AG04449 (cell line): Measurements from ENCODE around the gene LGR4.

Source experiments
- CTCF ChIA-PET: fragments of 350-600 bp; formaldehyde crosslinking; extraction: SDS; loops from one replicate; lab custom pipeline; 2021; ENCODE audit warnings: antibody characterized with exemption; lab: Yijun Ruan, JAX
- POLR2A ChIA-PET: fragments of 400-600, 350-600 bp; formaldehyde crosslinking; extraction: SDS; loops from one replicate; lab custom pipeline; 2020; ENCODE audit warnings: antibody characterized with exemption, inconsistent platforms; lab: Yijun Ruan, JAX
- DNase-seq: peaks from one replicate; pipeline ENCODE4 v3.0.0-alpha.2; 2010; ENCODE audit warnings: low read depth, low spot score
- H3K4me3 ChIP-seq: 2 replicates; pipeline ENCODE4 v1.5.1; 2011; ENCODE audit warnings: low read depth, mild to moderate bottlenecking, control low read depth, low read length
- CTCF ChIP-seq: IDR thresholded peaks from one replicate; pipeline ENCODE4 v1.5.1; 2011; ENCODE audit warnings: mild to moderate bottlenecking, moderate library complexity, low read length, control low read depth, inconsistent platforms; ENCODE audit not compliant: insufficient read depth; ENCODE audit errors: missing control alignments

Gene LGR4

DNA sequence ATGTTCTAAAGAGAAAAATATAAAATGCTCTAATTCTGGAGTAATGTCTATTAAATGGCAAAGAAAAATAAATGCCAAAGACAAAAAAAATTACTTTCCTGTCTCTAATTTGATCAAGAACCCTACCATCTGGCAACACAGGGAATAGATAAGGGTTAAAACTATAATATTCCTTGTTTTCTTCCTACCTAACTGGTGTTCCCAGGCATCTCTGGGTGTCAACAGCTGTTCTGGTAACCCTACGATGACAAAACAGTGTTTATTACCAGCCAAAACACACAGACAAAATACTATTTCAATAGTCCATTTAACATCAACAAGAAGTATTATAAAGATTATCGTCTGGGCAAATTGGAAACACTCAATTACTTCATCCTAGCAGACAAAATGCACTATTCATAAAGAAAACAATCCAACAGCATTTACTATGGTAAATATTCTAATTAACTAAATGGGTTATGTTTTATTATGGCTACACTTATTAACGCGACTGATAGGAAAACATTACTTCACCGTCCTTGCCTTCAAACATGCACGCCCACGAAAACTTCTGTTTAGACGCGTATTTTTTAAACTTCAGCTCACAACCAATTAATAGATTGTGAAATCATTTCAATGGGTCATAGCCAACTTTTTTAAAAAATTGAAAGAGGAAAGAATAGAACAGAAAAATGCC lies 50.6 kb downstream of the LGR4 start:
- no peak for DNase-seq
- no peak for TF ChIP-seq CTCF
- ChIA-PET POLR2A (no interaction called here), CTCF (interaction anchor here (0.6 kb wide), 1 partner anchor 11 kb away, joined by 5 read pairs; no protein-coding TSS in a partner anchor)
- no peak overlapping the region for H3K4me3 ChIP-seq

GRCh38 chr11:27420722-27421572 lies 51.6 kb downstream of the LGR4 start:
- no peak overlapping the region for H3K4me3 ChIP-seq
- ChIA-PET POLR2A (no interaction called here), CTCF (interaction anchor here (0.7 to 1.3 kb wide), 4 partner anchors 12 to 65 kb away, joined by 3 to 4 read pairs (median 3); partner anchors contain the start of gene LGR4)
- no peak for DNase-seq
- no peak for TF ChIP-seq CTCF

- H3K4me3 ChIP-seq: no peak overlapping the region
- CTCF ChIA-PET: interaction anchor here (0.9 to 1.3 kb wide), 3 partner anchors 11 to 66 kb away, joined by 3 to 4 read pairs (median 3); no protein-coding TSS in a partner anchor
- no peak for DNase-seq
- POLR2A ChIA-PET: no interaction called here
- no peak for TF ChIP-seq CTCF
Observed at GRCh38 chr11:27420217-27420616, 52.4 kb downstream of the LGR4 start.

DNA sequence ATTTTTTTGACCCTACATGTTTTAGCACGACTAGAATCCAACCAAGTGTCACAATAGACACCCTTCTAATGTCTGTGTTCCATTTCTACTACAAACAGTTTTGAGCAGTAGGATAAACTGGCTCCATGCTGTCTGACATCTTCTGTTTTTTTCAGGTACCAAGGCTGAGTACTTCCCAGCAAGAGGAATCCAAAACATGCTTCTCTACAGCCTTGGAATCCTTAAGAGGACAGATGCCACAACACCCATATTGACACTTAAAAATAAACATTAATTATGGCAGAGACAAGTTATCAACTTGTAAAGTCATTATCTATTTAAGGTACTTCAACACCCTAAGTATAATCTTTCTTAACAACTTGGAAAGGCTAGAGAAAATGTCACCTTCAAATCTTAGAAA lies 54.2 kb downstream of the LGR4 start:
- CTCF ChIA-PET: no interaction called here
- no peak overlapping the region for H3K4me3 ChIP-seq
- POLR2A ChIA-PET: no interaction called here
- TF ChIP-seq CTCF: no peak
- DNase-seq: no peak

- no peak for DNase-seq
- ChIA-PET CTCF (interaction anchor here (2.8 kb wide), 1 partner anchor 10 kb away, joined by 8 read pairs; no protein-coding TSS in a partner anchor), POLR2A (no interaction called here)
- H3K4me3 ChIP-seq: no peak overlapping the region
- TF ChIP-seq CTCF: no peak
Observed at GRCh38 chr11:27416568-27417176, 55.9 kb downstream of the LGR4 start.
